Omental fat pad (tissue), 4 donors: ENCODE results near the gene EXD3. TPM values are rescaled to one million over a fixed set of nuclear protein-coding genes. Genes with fewer than 3 reads are reported as not detected.

Source experiments
- ATAC-seq: fragments of 150-250 bp; one replicate; pipeline ENCODE4 v1.9.1; 2016; ENCODE audit warnings: mild to moderate bottlenecking, moderate library complexity; ENCODE audit not compliant: low FRiP score
- DNase-seq: peaks from one replicate; pipeline ENCODE4 v3.0.0-alpha.2; 2019; ENCODE audit warnings: low spot score
- total RNA-seq, 4 donors: library from RNA; depleted of rRNA; stranded (reverse); fragments of >200 nt; gene quantifications; one replicate each; pipeline ENCODE4 v1.1.0, GENCODE V29; 2016
- TF ChIP-seq, protein P1 (sequence below), 3 donors: fragments of 450-650 bp; IDR thresholded peaks; one replicate each; pipeline ENCODE4 v1.5.1; 2016 to 2017; ENCODE audit warnings: antibody characterized with exemption in 3 of 3, mild to moderate bottlenecking in 3 of 3, moderate library complexity in 2 of 3

The EXD3 gene
- total RNA-seq, 4 donors from 2014 or later, result 8.3 to 18.3 (median 10.5) TPM

DNA sequence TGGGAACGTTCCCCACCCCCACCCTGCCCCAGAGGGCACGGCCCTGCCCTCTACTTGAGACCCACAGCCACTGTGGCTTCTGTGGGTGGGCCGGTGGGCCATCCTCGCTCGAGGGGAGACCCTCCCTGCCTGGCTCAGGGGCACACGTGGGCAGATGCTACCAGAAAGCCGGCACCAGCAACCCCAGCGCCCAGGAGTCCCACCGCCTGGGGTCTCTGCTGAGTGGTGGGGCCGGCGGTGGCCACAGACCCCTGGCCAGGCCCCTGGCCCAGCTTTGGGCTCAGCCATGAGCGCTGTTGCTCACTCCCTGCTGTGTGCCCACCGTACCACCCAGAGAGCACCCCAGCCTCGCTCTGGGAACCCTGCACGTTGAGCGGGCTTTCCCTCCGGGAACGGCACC is 104.4 kb downstream of the EXD3 start:
- TF ChIP-seq, protein P1, sequence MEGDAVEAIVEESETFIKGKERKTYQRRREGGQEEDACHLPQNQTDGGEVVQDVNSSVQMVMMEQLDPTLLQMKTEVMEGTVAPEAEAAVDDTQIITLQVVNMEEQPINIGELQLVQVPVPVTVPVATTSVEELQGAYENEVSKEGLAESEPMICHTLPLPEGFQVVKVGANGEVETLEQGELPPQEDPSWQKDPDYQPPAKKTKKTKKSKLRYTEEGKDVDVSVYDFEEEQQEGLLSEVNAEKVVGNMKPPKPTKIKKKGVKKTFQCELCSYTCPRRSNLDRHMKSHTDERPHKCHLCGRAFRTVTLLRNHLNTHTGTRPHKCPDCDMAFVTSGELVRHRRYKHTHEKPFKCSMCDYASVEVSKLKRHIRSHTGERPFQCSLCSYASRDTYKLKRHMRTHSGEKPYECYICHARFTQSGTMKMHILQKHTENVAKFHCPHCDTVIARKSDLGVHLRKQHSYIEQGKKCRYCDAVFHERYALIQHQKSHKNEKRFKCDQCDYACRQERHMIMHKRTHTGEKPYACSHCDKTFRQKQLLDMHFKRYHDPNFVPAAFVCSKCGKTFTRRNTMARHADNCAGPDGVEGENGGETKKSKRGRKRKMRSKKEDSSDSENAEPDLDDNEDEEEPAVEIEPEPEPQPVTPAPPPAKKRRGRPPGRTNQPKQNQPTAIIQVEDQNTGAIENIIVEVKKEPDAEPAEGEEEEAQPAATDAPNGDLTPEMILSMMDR (IDR thresholded peaks at IDR 0.05), result no peak
- ATAC-seq (no peak), DNase-seq (no peak)

DNA sequence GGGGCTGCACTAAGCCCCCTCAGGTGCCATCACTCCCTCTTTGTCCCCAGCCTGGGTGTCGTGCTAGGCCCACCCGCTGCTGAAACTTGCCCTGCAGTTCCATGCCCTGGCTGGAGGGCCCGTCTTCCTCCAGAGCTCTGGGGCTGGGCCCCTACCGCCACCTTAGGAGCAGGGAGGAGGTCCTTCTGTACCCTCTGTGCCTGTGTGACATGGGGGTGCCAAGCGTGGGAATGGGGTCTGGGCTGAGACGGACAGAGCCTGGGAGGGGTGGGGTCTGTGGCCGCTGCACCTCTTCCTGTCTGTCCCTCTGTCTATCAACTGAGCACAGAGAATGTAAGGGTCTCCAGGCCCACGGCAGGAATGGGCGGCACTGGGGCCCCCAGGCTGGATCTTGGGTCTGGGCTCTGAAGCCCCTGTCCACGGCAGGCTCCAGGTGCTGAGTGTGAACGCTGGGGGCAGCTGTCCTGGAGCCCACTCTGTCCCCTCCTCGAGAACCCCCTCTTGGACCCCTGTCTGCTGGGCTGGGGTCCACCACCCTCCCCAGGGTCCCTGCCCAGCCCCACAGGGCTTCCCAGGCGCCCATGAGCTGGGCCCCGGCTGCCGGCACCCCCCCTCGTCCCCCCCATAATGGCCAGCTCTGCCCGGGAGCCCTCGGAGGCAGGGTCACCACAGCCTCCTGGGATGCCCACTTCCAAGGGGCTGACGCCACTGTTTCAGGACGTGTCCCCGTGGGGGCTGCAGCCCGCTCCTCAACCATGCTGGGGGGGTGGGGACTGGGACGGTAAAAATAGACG is 105.0 kb downstream of the EXD3 start:
- TF ChIP-seq, protein P1 (IDR thresholded peaks at IDR 0.05), result no peak
- ATAC-seq (no peak), DNase-seq (no peak)

DNA sequence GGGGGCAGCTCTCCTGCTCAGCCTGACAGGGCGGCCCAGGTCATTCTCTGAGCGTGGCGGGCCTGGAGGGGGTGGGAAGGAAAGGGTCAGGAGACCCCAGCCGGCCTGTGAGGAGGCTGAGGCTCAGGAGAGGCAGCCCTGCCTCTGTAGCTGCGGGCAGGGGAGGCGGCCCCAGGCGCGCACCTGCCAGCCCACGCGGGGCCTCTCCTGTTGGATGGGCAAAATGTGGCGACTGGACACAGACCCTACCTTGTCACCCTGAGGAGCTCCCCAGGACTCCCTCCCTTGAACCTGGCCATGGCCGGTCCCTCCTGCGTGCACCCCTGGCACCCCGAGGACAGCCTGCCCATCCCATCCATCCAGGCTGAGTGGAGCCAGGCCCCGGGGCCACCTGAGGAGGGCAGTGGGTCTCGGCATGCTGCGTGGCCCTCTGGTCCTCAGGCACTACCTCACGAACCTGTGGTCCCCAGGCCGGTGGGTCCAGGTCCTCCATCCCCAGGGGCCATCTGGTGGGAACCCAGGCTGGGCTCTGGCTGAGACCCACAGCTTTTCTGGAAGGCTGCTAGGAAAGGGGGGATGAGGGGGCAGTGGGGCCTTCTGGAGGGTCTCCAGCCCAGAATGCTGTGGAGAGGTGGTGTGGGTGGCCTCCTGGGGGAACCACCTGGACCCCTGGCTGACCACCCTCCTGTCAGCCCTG is 105.8 kb downstream of the EXD3 start:
- ATAC-seq (no peak), DNase-seq (peak; percentile 20)
- TF ChIP-seq, protein P1 (IDR thresholded peaks at IDR 0.05), result no peak

DNA sequence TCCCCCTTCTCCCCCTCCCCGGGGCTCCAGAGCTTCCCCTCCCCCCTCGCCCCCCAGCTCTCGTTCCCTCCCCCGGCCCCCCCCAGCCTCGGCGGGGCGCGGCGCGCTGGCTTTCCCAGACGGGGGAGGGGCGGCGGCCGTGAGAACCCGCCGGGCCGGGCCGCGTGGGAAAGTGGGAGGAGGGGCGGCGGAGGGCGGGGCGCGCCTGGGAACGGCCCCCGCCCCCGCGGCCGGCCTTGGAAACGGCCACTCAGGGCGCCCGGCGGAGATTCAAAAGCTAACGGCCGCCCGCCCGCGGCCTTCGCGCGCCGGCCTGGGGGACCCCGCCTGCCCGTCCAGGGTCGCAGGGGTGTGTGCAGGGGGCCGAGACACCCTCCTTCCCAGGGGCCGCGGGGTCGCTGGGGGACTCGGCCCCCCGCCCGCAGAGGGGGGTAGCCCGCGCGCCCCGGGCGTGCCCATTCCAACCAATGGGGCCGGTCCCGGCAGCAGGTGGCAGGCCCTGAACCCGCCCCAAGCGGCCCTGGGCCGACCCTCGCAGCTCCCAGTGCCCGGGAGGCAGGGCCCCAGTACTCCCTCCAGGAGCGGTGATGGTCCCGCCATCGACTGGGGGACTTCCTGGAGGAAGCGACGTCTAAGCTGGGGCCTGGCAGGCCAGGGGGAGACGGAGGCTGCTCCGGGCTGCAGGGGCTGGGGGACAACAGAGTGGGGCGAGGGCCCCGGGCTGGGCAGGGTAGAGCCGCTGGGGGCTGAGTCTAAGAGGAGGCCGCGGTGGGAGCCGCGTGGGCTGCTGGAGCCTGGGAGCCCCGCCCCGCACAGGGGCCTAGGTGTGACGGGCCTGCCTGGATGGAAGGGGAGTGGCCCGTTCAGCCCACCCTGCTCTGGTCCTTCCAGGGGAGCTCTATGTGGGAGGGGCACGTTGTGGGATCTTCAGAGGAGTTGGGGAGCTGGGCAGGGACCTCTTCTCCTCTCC is 106.7 kb downstream of the EXD3 start:
- DNase-seq, result peak; percentile 23
- peak; percentile 35 for ATAC-seq
- TF ChIP-seq, protein P1 (IDR thresholded peaks at IDR 0.05), result no peak

DNA sequence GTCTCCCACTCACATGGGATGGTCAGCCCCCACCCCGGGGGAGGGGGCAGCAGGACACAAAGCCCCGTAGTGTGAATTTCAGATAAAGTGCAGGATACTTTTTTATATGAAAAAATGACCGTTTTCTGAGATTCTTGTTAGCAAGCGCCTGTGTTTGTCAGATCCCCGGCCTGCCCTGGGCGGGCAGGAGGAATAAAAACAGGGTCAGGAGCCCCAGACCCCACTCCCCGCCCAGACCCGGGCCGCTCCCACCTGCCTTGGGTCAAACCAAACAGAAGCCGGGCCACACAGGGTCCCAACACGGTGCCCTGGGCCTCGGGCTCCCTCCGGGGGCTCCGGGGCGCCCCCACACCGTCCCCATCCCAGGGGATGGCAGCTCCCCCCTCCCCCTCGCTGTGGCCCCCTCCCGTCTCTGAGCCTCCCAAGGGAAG is 107.4 kb downstream of the EXD3 start:
- TF ChIP-seq, protein P1 (IDR thresholded peaks at IDR 0.05), result no peak
- ATAC-seq, result no peak
- no peak for DNase-seq

DNA sequence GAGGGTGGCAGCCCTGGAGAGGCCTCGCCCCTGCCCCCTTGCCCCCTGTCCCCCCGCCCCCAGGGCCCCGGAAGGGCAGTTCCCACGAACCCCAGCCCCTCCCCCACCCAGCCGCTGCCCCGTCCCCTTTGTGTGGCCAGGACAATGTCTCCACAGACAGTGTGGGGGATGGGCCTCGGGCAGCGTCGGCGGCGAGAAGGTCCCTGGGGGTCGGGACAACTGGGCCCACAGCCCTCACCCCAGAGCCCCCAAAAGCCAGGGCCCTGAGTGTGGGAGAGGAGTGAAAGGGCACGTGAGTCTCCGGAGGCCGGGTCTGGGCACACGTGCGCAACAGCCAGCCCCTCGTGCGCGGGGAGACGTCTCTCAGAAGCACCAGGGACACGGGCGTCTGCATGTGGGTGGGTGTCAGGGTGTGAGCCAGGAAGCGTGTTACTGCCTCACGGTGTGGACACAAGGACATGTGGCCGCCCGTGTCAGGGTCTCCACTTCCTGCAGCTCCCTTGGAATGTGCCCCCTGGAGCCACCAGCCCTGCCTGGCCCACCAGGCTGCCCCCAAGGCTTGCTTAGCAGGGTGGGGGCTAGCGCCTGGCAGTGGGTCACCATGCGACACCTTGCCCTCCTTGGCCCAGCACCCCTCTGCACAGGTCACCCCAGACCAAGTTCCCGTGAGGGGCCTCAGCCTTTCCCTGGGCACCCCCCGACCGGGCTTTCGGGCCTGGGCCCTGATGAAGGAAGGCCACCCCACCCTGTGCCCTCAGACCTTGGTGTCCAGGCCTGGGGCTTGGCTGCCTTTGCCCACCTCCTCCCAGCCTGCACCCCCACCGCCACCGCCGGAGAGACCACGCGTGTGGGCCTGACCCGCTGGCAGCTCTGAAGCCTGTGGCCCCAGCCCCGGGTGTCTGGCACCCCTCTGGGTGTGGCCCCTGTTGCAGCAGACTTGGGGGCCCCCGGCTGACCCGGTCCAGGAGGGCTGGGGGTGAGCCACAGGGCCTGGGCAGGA is 108.1 kb downstream of the EXD3 start:
- ATAC-seq, result no peak
- no peak for DNase-seq
- TF ChIP-seq, protein P1 (IDR thresholded peaks at IDR 0.05), result no peak
